Progenitor cell of endocrine pancreas (in vitro differentiated cells): ENCODE results near the gene LMAN1. TPM values are rescaled to one million over a fixed set of nuclear protein-coding genes. Genes with fewer than 3 reads are reported as not detected.

Experiments
- DNase-seq: peaks from one replicate; pipeline ENCODE4 v3.0.0; 2021; ENCODE audit warnings: low spot score; ENCODE audit not compliant: unreplicated experiment
- H3K27ac Mint-ChIP-seq: 2 replicates; pipeline ENCODE4 v1.8.0; 2021; ENCODE audit warnings: mild to moderate bottlenecking, moderate library complexity, mixed read lengths
- H3K27me3 Mint-ChIP-seq: 2 replicates; pipeline ENCODE4 v1.8.0; 2021; ENCODE audit warnings: mixed read lengths
- H3K36me3 Mint-ChIP-seq: 2 replicates; pipeline ENCODE4 v1.8.0; 2022; ENCODE audit warnings: mixed read lengths; ENCODE audit not compliant: insufficient read depth
- H3K4me1 Mint-ChIP-seq: 2 replicates; pipeline ENCODE4 v1.8.0; 2021; ENCODE audit warnings: low read depth, mixed read lengths
- H3K4me3 Mint-ChIP-seq: 2 replicates; pipeline ENCODE4 v1.8.0; 2021; ENCODE audit warnings: low read depth, mild to moderate bottlenecking, moderate library complexity, mixed read lengths
- H3K9me3 Mint-ChIP-seq: 2 replicates; pipeline ENCODE4 v1.8.0; 2021; ENCODE audit warnings: low read depth, mixed read lengths
- total RNA-seq: library from RNA; stranded (reverse); gene quantifications from 2 replicates; pipeline ENCODE4 v1.2.1, GENCODE V29; 2021
- TF ChIP-seq, protein P1 (sequence below): fragments of 200-600 bp; sonication (generic); IDR thresholded peaks from one replicate; pipeline ENCODE4 v1.5.0; 2021; ENCODE audit warnings: antibody characterized with exemption, mild to moderate bottlenecking; ENCODE audit not compliant: unreplicated experiment

LMAN1 gene
- total RNA-seq, 1 donor from 2014 or later: 78.2 TPM

DNA sequence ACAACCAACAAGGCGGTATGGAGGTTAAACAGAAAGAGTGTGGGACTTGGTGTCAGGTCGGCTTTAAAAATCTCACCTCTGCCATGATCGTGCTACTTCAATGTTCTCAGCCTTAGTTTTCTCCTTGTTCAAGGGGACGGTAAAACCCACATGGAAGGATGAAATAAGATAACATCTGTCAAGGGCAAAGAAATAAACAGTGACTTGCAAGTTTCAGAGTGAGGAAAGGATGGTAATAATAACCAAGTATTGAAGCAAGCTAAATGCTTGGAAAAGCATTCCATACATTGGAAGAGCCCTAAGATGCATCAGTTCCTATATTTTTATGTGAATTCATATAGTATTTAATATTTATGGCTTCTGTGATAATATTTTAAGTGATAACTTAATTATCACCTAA is 29.8 kb upstream of the LMAN1 start:
- H3K27me3 Mint-ChIP-seq: peaks cover 35% of the 10 kb centered on the region
- no peak overlapping the region for H3K27ac Mint-ChIP-seq
- H3K36me3 Mint-ChIP-seq: no peaks in the 10 kb centered on the region
- TF ChIP-seq, protein P1, sequence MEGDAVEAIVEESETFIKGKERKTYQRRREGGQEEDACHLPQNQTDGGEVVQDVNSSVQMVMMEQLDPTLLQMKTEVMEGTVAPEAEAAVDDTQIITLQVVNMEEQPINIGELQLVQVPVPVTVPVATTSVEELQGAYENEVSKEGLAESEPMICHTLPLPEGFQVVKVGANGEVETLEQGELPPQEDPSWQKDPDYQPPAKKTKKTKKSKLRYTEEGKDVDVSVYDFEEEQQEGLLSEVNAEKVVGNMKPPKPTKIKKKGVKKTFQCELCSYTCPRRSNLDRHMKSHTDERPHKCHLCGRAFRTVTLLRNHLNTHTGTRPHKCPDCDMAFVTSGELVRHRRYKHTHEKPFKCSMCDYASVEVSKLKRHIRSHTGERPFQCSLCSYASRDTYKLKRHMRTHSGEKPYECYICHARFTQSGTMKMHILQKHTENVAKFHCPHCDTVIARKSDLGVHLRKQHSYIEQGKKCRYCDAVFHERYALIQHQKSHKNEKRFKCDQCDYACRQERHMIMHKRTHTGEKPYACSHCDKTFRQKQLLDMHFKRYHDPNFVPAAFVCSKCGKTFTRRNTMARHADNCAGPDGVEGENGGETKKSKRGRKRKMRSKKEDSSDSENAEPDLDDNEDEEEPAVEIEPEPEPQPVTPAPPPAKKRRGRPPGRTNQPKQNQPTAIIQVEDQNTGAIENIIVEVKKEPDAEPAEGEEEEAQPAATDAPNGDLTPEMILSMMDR: no peak
- DNase-seq: no peak
- H3K9me3 Mint-ChIP-seq: no peaks in the 10 kb centered on the region
- no peak overlapping the region for H3K4me3 Mint-ChIP-seq
- H3K4me1 Mint-ChIP-seq: peaks cover 9% of the 10 kb centered on the region

DNA sequence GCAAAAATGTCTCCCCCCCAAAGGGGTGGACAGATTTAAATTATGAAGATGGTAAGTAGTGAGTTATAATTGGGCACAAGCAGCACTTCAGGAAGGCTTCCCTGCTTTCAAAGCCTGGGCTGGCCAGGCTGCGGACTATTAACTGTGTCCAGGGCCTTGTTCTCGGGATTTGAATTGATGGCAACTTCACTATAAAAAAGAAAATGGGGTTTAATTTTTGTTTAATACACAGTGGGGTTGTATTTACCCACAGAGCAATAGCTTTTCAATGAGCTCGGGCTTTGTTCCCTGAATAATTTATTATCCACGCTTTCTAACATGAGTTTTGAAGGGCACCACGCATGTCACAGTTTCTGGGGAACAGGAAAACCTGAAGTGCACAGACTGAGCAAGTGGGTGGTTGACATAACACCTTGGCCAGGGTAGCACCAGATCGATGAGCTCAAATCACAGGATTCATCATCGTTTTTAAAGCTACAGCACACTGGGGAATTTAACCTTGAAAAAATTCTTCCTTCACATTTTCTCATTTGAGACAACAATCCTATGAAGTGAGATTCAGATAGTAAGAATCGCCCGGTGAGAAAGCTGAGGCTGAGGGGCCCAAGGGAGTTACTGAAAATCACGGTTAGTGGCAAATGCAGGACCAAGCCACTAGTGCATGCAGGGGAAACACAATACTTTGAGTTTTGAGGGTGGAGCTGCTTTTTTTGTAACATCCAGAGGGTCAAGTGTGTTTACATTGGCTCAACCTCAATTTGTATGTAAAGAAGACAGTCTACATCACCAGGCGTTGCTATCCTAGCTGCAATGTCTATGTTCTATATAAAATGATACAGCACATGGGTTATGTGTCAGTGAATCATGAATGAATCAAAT is 28.9 kb upstream of the LMAN1 start:
- Mint-ChIP-seq H3K4me1 (peaks cover 9% of the 10 kb centered on the region), H3K27ac (no peak overlapping the region), H3K9me3 (no peaks in the 10 kb centered on the region), H3K27me3 (peaks cover 35% of the 10 kb centered on the region), H3K4me3 (no peak overlapping the region), H3K36me3 (no peaks in the 10 kb centered on the region)
- TF ChIP-seq, protein P1: no peak
- no peak for DNase-seq

DNA sequence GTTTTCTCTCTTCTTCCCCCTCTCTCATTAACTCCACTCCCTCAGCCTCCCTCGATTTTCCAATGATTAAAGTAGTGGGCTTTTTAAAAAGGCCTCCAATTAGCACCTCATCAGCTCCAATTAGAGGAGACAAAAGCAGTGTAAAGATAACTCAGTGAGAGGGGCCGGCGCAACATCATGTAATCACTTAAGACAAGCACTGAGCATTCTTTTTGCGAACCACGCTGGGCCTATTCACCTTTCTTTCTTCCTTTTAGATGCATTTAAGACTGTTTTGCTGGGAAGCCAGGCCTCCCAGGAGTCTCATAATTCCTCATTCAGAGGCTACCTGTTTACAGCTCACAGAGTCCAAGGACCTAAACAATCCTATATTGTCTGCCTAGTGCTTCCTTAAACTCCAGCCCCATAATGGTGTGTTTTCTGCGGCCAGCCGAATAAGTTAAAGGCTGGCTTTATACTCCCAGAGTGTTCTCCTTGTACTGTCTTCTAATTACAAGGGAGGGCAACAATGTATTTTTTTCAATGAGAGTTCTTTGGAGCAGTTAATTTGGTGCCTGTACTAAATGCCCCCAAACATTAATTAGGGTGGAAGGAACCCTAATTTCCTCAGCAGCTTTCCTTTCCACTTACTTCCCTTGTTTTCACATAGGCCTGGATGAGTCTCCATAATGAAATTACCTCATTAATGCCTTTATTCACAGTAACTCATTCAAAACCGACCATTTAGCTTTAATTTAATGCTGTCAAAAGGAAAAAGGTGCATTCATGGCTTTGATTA is 28.0 kb upstream of the LMAN1 start:
- no peak overlapping the region for H3K4me3 Mint-ChIP-seq
- TF ChIP-seq, protein P1: no peak
- no peak for DNase-seq
- H3K27ac Mint-ChIP-seq: no peak overlapping the region
- peaks cover 9% of the 10 kb centered on the region for H3K4me1 Mint-ChIP-seq
- H3K27me3 Mint-ChIP-seq: peaks cover 29% of the 10 kb centered on the region
- no peaks in the 10 kb centered on the region for H3K9me3 Mint-ChIP-seq
- no peaks in the 10 kb centered on the region for H3K36me3 Mint-ChIP-seq

DNA sequence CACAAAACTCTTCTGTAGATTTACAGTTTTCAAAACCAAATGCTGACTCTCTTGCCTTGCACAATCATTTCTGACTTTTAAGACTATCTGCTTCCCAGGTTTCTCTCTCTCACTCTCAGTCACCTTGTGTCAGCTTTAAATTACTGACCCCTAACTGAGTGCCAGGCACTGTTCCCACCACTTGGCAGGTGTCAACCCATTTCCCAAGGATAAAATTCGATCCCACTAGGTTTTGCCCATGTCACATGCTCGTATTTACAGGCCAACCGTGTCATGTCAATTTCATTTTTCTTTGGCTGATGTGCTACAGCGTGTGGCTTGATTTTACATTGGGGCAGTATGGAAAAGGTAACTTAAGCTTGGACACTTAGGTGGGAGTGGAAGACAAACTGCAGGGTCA is 26.1 kb upstream of the LMAN1 start:
- no peaks in the 10 kb centered on the region for H3K9me3 Mint-ChIP-seq
- H3K36me3 Mint-ChIP-seq: no peaks in the 10 kb centered on the region
- peaks cover 30% of the 10 kb centered on the region for H3K27me3 Mint-ChIP-seq
- H3K4me1 Mint-ChIP-seq: peaks cover 9% of the 10 kb centered on the region
- no peak overlapping the region for H3K27ac Mint-ChIP-seq
- H3K4me3 Mint-ChIP-seq: no peak overlapping the region
- DNase-seq: no peak
- TF ChIP-seq, protein P1: no peak

DNA sequence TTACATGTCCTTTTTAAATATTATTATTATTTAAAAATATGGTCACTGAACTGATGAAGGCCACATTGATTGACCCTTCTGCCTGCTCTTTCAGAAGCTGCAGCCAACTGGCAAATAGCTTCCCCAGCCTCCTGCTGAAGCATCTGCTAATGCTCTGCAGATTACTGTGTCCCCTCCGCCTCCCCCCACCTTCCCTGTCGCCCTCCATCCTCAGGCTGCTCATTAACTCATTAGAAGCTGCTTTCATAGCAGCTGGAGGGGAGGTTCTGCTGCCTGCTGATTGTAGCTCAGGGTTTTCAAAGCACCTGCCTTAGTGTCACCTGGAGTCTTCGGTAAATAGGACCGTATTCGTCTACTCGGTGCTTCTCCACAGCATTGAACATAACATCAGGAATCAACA is 24.8 kb upstream of the LMAN1 start:
- H3K27me3 Mint-ChIP-seq: peaks cover 42% of the 10 kb centered on the region

More for the DNA sequence above, 24.8 kb upstream of the LMAN1 start:
- Mint-ChIP-seq H3K4me3 (no peak overlapping the region), H3K4me1 (peaks cover 9% of the 10 kb centered on the region), H3K27ac (no peak overlapping the region), H3K36me3 (no peaks in the 10 kb centered on the region), H3K9me3 (no peaks in the 10 kb centered on the region)
- TF ChIP-seq, protein P1: no peak
- DNase-seq: no peak
